Activated CD8-positive, alpha-beta T cell treated with anti-CD3 and anti-CD28 coated beads for 36 hours (primary cell): ENCODE data around the gene POU3F3. TPM values are rescaled to one million over a fixed set of nuclear protein-coding genes. Genes with fewer than 3 reads are reported as not detected.

Experiments
- ATAC-seq: fragments of 200-7000 bp; cut with Tn5 transposase; one replicate; pipeline ENCODE4 v1.10.0; 2021; ENCODE audit warnings: mild to moderate bottlenecking, moderate library complexity
- CTCF ChIA-PET: fragments of 350-600 bp; sonication (Branson Sonifier 250); formaldehyde crosslinking; loops from one replicate; lab custom pipeline; 2021; ENCODE audit warnings: antibody characterized with exemption; lab: Charles Lee
- POLR2A ChIA-PET: fragments of 350-600 bp; sonication (Branson Sonifier 250); formaldehyde crosslinking; loops from one replicate; lab custom pipeline; 2021; ENCODE audit warnings: antibody characterized with exemption; lab: Charles Lee
- DNase-seq: peaks from one replicate; pipeline ENCODE4 v3.0.0-alpha.2; 2020
- H3K27ac Mint-ChIP-seq: one replicate; pipeline ENCODE4 v1.8.0; 2021; ENCODE audit warnings: mild to moderate bottlenecking, mixed read lengths
- H3K27me3 Mint-ChIP-seq: one replicate; pipeline ENCODE4 v1.8.0; 2021; ENCODE audit warnings: mixed read lengths
- H3K36me3 Mint-ChIP-seq: one replicate; pipeline ENCODE4 v1.8.0; 2021; ENCODE audit warnings: low read depth, mixed read lengths
- H3K4me1 Mint-ChIP-seq: one replicate; pipeline ENCODE4 v1.8.0; 2021; ENCODE audit warnings: low read depth, mixed read lengths
- H3K4me3 Mint-ChIP-seq: one replicate; pipeline ENCODE4 v1.8.0; 2021; ENCODE audit warnings: mild to moderate bottlenecking, moderate library complexity, mixed read lengths
- H3K9me3 Mint-ChIP-seq: one replicate; pipeline ENCODE4 v1.8.0; 2021; ENCODE audit warnings: mixed read lengths
- intact Hi-C: fragments of 100-400 bp; cut with micrococcal nuclease; formaldehyde crosslinking; loops from one replicate; pipeline ENCODE4 v1.10.0; 2022
- total RNA-seq, 2 experiments: library from RNA; stranded (reverse); gene quantifications; one replicate each; pipeline ENCODE4 v1.2.3, GENCODE V29; 2021
- TF ChIP-seq, protein P1 (sequence below): fragments of 200-600 bp; IDR thresholded peaks from one replicate; pipeline ENCODE4 v1.8.0; 2022; ENCODE audit warnings: antibody characterized with exemption, mild to moderate bottlenecking

The POU3F3 gene
- total RNA-seq, 2 experiments from 2014 or later: not detected

DNA sequence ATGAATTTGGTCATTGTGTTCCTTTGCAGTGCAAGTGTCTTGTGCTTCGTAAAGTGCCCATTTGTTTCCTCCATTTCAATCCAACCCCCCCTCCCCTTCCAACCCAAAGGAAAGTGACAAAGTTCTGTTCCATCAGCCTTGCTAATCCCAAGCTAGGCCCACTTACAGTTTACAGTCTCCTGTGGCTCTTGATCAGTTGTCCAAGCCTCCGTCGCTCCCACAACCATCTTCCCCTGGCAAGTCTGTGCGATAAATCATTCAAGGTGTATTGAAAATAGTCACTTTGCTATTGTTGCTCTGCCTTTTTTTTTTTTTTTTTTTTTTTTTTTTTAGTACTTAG, 6.5 kb downstream of the POU3F3 start:
- intact Hi-C loops: no loop called here
- ATAC-seq (no peak), DNase-seq (no peak)
- H3K4me3 Mint-ChIP-seq: no peak overlapping the region
- no peaks in the 10 kb centered on the region for H3K36me3 Mint-ChIP-seq
- no peak overlapping the region for H3K27ac Mint-ChIP-seq
- H3K4me1 Mint-ChIP-seq: peaks cover 13% of the 10 kb centered on the region
- POLR2A ChIA-PET: no interaction called here
- CTCF ChIA-PET: interaction anchor here (1.0 to 2.9 kb wide), 2 partner anchors 11 to 19 kb away, joined by 3 to 24 read pairs; no protein-coding TSS in a partner anchor
- TF ChIP-seq, protein P1, sequence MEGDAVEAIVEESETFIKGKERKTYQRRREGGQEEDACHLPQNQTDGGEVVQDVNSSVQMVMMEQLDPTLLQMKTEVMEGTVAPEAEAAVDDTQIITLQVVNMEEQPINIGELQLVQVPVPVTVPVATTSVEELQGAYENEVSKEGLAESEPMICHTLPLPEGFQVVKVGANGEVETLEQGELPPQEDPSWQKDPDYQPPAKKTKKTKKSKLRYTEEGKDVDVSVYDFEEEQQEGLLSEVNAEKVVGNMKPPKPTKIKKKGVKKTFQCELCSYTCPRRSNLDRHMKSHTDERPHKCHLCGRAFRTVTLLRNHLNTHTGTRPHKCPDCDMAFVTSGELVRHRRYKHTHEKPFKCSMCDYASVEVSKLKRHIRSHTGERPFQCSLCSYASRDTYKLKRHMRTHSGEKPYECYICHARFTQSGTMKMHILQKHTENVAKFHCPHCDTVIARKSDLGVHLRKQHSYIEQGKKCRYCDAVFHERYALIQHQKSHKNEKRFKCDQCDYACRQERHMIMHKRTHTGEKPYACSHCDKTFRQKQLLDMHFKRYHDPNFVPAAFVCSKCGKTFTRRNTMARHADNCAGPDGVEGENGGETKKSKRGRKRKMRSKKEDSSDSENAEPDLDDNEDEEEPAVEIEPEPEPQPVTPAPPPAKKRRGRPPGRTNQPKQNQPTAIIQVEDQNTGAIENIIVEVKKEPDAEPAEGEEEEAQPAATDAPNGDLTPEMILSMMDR: no peak
- peaks cover 2% of the 10 kb centered on the region for H3K9me3 Mint-ChIP-seq
- H3K27me3 Mint-ChIP-seq: peaks cover 69% of the 10 kb centered on the region

DNA sequence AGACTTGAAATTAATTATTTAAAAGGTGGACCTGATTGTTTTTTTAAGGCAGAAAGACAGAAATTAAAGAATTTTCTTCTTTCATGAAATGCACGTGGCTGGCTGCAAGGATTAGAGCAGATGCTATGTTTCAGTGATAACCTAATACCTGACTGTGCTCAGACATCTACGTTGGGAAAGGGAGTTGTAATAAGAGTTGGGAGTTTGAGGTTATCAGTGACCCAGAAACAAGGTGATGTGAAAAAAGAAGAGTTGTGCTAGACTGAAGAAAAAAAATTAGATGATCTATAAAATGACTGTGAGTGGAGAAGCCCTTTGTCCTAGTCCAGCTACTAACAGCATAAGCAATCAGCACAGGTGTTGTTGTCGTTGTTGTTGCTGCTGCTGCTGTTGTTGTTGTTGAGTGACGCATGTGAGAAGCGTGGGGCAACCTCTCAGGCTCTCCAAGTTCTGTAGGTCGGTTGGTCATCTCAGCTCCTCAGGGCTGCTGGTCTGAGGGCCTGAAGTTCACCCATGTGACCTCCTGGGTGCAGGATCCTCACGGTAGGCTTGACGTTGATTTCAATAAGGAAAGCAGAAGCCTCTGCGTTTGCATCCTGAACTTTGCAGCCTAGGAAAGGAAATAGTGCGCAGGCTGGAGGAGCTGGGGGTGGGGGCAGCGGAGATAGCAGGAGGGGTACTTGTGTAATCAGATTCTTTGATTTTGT, 7.6 kb downstream of the POU3F3 start:
- no peaks in the 10 kb centered on the region for H3K36me3 Mint-ChIP-seq
- peaks cover 77% of the 10 kb centered on the region for H3K27me3 Mint-ChIP-seq
- peaks cover 11% of the 10 kb centered on the region for H3K4me1 Mint-ChIP-seq
- peaks cover 2% of the 10 kb centered on the region for H3K9me3 Mint-ChIP-seq
- ATAC-seq: no peak
- no peak overlapping the region for H3K27ac Mint-ChIP-seq
- ChIA-PET CTCF (interaction anchor here (1.5 to 2.9 kb wide), 3 partner anchors 12 to 17 kb away, joined by 3 to 24 read pairs (median 6); no protein-coding TSS in a partner anchor), POLR2A (no interaction called here)
- TF ChIP-seq, protein P1: no peak
- intact Hi-C loops: no loop called here
- no peak for DNase-seq
- no peak overlapping the region for H3K4me3 Mint-ChIP-seq

DNA sequence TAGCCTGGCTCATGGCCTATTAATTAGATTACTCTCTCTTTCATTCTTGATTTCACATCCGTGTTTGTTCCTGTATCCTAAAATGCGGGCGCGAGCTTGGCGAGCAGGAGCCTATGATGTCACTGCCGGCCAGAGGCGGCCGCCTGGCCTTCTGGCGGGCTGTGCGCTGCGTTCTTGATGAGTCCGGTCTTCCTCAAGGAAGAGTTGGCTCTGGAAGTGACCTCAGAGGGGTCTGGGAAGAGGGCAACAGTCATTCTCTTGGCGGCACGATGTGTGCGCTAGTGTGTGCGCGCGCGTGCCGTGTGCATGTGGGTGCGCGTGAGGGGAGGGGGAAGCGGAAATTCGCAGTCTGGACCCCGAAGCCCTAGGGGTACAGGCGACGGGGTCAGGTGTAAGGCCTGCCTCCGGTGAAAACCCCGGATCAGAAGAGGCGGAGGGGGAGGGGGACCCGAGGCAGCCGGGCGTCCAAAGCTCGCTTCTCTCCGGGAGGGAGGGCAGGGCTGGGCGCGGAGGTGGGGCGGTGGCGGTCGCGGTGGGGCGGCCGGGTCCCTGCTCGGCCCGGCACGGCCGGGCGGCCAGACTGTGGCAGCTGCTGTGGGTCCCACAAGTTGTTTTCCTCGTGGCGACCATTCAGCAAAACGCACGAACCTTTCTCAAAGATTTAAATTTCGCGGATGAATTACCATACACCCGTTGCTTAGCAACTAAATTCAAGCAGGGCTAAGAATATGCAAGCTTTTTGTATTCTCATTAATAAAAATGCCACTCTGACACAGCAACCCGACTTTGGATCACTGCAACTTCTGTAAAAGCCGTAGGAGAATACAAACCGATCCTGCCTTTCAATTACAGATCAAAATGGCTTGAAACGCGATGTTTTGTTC, 8.4 kb downstream of the POU3F3 start:
- intact Hi-C loops: no loop called here
- CTCF ChIA-PET: interaction anchor here (1.5 to 2.9 kb wide), 3 partner anchors 13 to 18 kb away, joined by 3 to 24 read pairs (median 6); no protein-coding TSS in a partner anchor

DNA sequence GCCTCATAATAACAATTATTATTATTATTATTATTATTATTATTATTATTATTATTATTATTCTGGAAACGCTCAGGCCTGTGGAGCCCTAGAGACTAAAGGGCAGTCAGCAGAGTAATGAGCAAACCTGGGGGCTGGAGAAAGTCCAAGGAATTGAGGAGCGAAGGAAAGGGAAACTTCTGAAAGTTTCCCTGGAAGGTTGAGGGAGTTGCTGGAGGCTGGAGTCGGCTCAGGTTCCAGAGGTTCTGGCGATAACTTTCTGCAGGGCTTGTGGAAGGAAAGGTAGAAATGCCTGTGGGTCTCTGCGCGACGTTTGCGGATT, 9.2 kb downstream of the POU3F3 start:
- Mint-ChIP-seq H3K9me3 (peaks cover 2% of the 10 kb centered on the region), H3K4me1 (peaks cover 4% of the 10 kb centered on the region), H3K4me3 (no peak overlapping the region), H3K27me3 (peaks cover 77% of the 10 kb centered on the region), H3K36me3 (no peaks in the 10 kb centered on the region), H3K27ac (no peak overlapping the region)
- no peak for ATAC-seq
- CTCF ChIA-PET: no interaction called here
- POLR2A ChIA-PET: no interaction called here
- TF ChIP-seq, protein P1: no peak
- no peak for DNase-seq
- intact Hi-C loops: no loop called here

More for the DNA sequence above, 8.4 kb downstream of the POU3F3 start:
- Mint-ChIP-seq H3K9me3 (peaks cover 2% of the 10 kb centered on the region), H3K4me3 (peak overlapping the region; percentile 4), H3K36me3 (no peaks in the 10 kb centered on the region), H3K4me1 (peaks cover 6% of the 10 kb centered on the region), H3K27me3 (peaks cover 77% of the 10 kb centered on the region), H3K27ac (no peak overlapping the region)
- TF ChIP-seq, protein P1: no peak
- no peak for DNase-seq
- POLR2A ChIA-PET: no interaction called here
- no peak for ATAC-seq
